MCF 10A (cell line): Measurements from ENCODE around the gene SRSF6. TPM values are rescaled to one million over a fixed set of nuclear protein-coding genes. Genes with fewer than 3 reads are reported as not detected.

Experiments
- BruUV-seq: library from RNA; stranded (reverse); fragments of 400-500 nt; replicated peaks from 2 replicates; lab custom pipeline; 2021; lab: Mats Ljungman, UMichigan
- CTCF ChIA-PET: fragments of 300-600 bp; sonication (Branson Sonifier 250); formaldehyde crosslinking; extraction: SDS; loops from one replicate; lab custom pipeline; 2021; ENCODE audit warnings: antibody characterized with exemption, inconsistent platforms; lab: Yijun Ruan, JAX
- POLR2A ChIA-PET: fragments of 300-600, 350-650 bp; sonication (Branson Sonifier 250); formaldehyde crosslinking; extraction: SDS; loops from one replicate; lab custom pipeline; 2020; ENCODE audit warnings: antibody characterized with exemption, inconsistent platforms; lab: Yijun Ruan, JAX
- DNase-seq: peaks from one replicate; pipeline ENCODE4 v3.0.0-alpha.2; 2018; ENCODE audit not compliant: unreplicated experiment
- H3K27ac Mint-ChIP-seq: one replicate; pipeline ENCODE4 v1.8.0; 2022; ENCODE audit warnings: mild to moderate bottlenecking, low read depth, mixed read lengths; ENCODE audit not compliant: unreplicated experiment
- H3K27me3 Mint-ChIP-seq: one replicate; pipeline ENCODE4 v1.8.0; 2022; ENCODE audit warnings: mixed read lengths; ENCODE audit not compliant: insufficient read depth, unreplicated experiment
- H3K36me3 Mint-ChIP-seq: one replicate; pipeline ENCODE4 v1.8.0; 2022; ENCODE audit warnings: mild to moderate bottlenecking, moderate library complexity, mixed read lengths; ENCODE audit not compliant: insufficient read depth, unreplicated experiment
- H3K4me1 Mint-ChIP-seq: one replicate; pipeline ENCODE4 v1.8.0; 2022; ENCODE audit warnings: mixed read lengths; ENCODE audit not compliant: insufficient read depth, unreplicated experiment
- H3K4me3 Mint-ChIP-seq: one replicate; pipeline ENCODE4 v1.8.0; 2022; ENCODE audit warnings: mild to moderate bottlenecking, moderate library complexity, mixed read lengths; ENCODE audit not compliant: unreplicated experiment
- H3K9me3 Mint-ChIP-seq: one replicate; pipeline ENCODE4 v1.8.0; 2022; ENCODE audit warnings: mixed read lengths; ENCODE audit not compliant: unreplicated experiment
- CTCF ChIP-seq: fragments of 200-600 bp; IDR thresholded peaks from one replicate; pipeline ENCODE4 v1.8.0; 2022; ENCODE audit warnings: antibody characterized with exemption, mild to moderate bottlenecking; ENCODE audit not compliant: unreplicated experiment
- intact Hi-C: fragments of 100-400 bp; cut with micrococcal nuclease; formaldehyde crosslinking; loops from 2 replicates; pipeline ENCODE4 v1.14.1; 2022
- total RNA-seq: library from RNA; stranded (reverse); gene quantifications from 2 replicates; pipeline ENCODE4 v1.2.3, GENCODE V29; 2022

SRSF6 gene
- total RNA-seq, 1 experiment from 2014 or later: 193 TPM

GRCh38 chr20:43465625-43465943 lies 7.9 kb downstream of the SRSF6 start:
- no peak for TF ChIP-seq CTCF
- Mint-ChIP-seq H3K36me3 (peaks cover 98% of the 10 kb centered on the region), H3K27ac (no peak overlapping the region), H3K4me3 (no peak overlapping the region), H3K27me3 (no peaks in the 10 kb centered on the region), H3K4me1 (peaks cover 6% of the 10 kb centered on the region), H3K9me3 (no peaks in the 10 kb centered on the region)
- intact Hi-C loops: no loop called here
- BruUV-seq: no TSS peak
- DNase-seq: no peak
- ChIA-PET POLR2A (interaction anchor here (0.7 to 2.9 kb wide), 4 partner anchors 8 to 51 kb away, joined by 3 to 36 read pairs (median 4); partner anchors contain the start of gene SRSF6), CTCF (interaction anchor here (1.1 to 1.9 kb wide), 4 partner anchors 9 to 73 kb away, joined by 3 to 6 read pairs (median 4); no protein-coding TSS in a partner anchor)

GRCh38 chr20:43467589-43467988 lies 9.9 kb downstream of the SRSF6 start:
- no peak overlapping the region for H3K27ac Mint-ChIP-seq

GRCh38 chr20:43472671-43473380 lies 15.1 kb downstream of the SRSF6 start:
- intact Hi-C loops: no loop called here
- ChIA-PET POLR2A (interaction anchor here (0.6 to 2.1 kb wide), 3 partner anchors 11 to 1966 kb away, joined by 3 to 5 read pairs (median 5); partner anchors contain the start of gene SRSF6), CTCF (interaction anchor here (0.6 to 1.5 kb wide), 3 partner anchors 24 to 178 kb away, joined by 3 read pairs; no protein-coding TSS in a partner anchor)
- no TSS peak for BruUV-seq
- no peak for DNase-seq
- Mint-ChIP-seq H3K36me3 (peaks cover 26% of the 10 kb centered on the region), H3K27me3 (no peaks in the 10 kb centered on the region), H3K4me3 (no peak overlapping the region), H3K4me1 (peaks cover 6% of the 10 kb centered on the region), H3K9me3 (no peaks in the 10 kb centered on the region), H3K27ac (no peak overlapping the region)
- no peak for TF ChIP-seq CTCF

More at GRCh38 chr20:43467589-43467988, 9.9 kb downstream of the SRSF6 start:
- Mint-ChIP-seq H3K4me1 (peaks cover 6% of the 10 kb centered on the region), H3K9me3 (no peaks in the 10 kb centered on the region), H3K4me3 (no peak overlapping the region), H3K36me3 (peaks cover 78% of the 10 kb centered on the region), H3K27me3 (no peaks in the 10 kb centered on the region)
- ChIA-PET CTCF (interaction anchor here (1.2 to 1.8 kb wide), 2 partner anchors 17 to 19 kb away, joined by 3 to 6 read pairs; no protein-coding TSS in a partner anchor), POLR2A (interaction anchor here (0.6 to 2.9 kb wide), 3 partner anchors 10 to 497 kb away, joined by 3 to 36 read pairs (median 4); partner anchors contain the start of gene SRSF6)
- BruUV-seq: no TSS peak
- intact Hi-C loops: no loop called here
- TF ChIP-seq CTCF: no peak
- no peak for DNase-seq

GRCh38 chr20:43473381-43473704 lies 15.6 kb downstream of the SRSF6 start:
- no peak for TF ChIP-seq CTCF
- H3K4me3 Mint-ChIP-seq: no peak overlapping the region
- H3K4me1 Mint-ChIP-seq: peaks cover 6% of the 10 kb centered on the region
- ChIA-PET POLR2A (interaction anchor here (0.6 kb wide), 1 partner anchor 1967 kb away, joined by 3 read pairs; no protein-coding TSS in a partner anchor), CTCF (interaction anchor here (0.6 to 0.7 kb wide), 2 partner anchors 24 to 65 kb away, joined by 3 read pairs; no protein-coding TSS in a partner anchor)
- no peaks in the 10 kb centered on the region for H3K9me3 Mint-ChIP-seq
- peaks cover 22% of the 10 kb centered on the region for H3K36me3 Mint-ChIP-seq
- DNase-seq: no peak
- no peak overlapping the region for H3K27ac Mint-ChIP-seq
- BruUV-seq: no TSS peak
- no peaks in the 10 kb centered on the region for H3K27me3 Mint-ChIP-seq
- intact Hi-C loops: no loop called here
